GM20431 (cell line): ENCODE results near the gene TNS3.

ENCODE experiments used
- in situ Hi-C: fragments of 300-500 bp; cut with MseI, MboI; formaldehyde crosslinking; loops from one replicate; pipeline ENCODE4 v1.15.0; 2020; ENCODE audit warnings: low sequenced_read_pairs; ENCODE audit not compliant: unreplicated experiment

Gene TNS3

DNA sequence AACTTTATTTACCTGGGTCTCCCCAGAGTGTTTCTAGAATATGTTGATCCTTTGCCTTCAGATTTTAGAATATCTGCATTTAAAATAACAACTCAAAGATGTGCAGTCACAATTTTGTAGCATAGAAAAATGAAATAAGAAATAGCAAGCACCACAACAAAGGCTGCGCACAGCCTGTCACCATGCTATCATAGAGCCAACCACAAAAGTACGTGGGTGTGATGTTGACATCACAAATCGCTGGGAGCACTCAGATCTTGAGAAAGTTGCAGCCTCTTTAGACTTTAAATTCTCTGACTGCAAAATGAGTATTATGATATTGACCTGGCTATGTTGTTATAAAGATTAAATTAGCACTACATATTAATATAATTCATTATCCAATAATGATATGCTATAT lies 177.9 kb downstream of the TNS3 start:
- in situ Hi-C loops, result no loop called here

DNA sequence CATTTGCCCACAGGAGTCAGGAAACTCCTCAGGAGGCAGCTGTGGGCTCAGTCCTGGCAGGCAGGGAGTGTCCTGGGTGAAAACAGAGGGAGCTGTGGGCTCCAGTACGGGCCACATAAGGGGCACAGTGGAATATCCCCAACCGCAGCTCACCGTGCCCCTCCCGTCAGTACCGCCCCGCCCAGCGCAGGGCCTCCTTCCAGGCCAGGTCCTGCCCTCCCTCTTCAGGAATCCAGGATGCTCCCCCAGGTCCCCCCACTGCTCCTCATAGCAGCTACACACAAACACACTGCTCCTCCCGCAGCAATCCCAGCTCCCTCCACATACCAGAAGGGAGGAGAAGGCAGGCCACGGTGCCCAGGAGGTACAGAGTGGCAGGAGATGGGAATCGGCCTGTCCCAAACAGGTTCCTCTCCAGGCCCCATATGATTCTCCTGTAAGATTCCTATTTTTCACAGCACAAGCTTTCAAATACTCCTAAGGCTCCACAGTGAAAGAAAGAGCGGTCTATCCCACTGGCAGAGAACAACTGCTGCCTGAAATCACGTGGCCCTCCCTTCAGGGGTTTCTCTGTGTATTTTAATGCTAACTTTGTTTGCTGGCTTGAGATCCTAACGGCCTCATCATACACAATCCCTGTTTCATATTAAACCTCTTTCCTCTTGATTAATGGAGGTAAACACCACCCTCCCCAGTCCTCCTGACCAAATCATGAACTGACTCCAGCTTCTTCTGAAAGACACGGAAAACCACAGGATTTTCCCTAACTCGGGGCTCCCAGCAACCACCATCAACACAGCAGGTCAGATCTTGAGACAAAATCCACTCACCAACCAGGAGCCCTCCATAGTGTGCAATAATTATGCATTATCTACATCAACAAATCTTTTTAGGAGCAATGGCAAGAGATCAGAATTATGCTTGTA lies 178.7 kb downstream of the TNS3 start:
- in situ Hi-C loops, result no loop called here

GRCh38 chr7:47401611-47402570 lies 180.0 kb downstream of the TNS3 start:
- in situ Hi-C loops, result no loop called here

GRCh38 chr7:47400741-47401206 lies 181.1 kb downstream of the TNS3 start:
- in situ Hi-C loops, result no loop called here

GRCh38 chr7:47400001-47400400 lies 181.9 kb downstream of the TNS3 start:
- in situ Hi-C loops, result no loop called here

DNA sequence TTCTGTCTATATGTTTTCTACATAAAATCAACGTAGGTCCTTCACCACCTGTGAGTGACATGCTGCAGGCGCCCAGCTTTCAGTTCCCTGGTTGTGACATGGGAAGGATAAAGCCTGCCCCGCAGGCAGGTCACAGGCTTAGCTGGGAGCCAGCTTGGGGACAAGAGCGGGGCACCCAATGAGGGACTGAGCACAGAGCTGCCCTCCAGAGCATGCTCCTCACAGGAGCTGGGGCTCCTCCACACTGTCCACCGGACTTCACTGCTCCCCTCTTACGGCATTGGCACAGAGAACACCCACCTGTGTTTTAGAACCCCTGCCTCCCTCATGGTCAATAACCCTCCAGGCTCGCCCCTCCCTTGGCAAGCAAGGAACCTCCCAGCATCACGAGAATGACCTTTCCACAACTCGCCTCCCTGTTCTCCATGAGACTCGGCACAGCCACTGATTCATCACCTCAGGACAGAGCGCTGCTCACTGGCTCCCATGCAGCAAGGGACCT lies 187.1 kb downstream of the TNS3 start:
- in situ Hi-C loops, result no loop called here

DNA sequence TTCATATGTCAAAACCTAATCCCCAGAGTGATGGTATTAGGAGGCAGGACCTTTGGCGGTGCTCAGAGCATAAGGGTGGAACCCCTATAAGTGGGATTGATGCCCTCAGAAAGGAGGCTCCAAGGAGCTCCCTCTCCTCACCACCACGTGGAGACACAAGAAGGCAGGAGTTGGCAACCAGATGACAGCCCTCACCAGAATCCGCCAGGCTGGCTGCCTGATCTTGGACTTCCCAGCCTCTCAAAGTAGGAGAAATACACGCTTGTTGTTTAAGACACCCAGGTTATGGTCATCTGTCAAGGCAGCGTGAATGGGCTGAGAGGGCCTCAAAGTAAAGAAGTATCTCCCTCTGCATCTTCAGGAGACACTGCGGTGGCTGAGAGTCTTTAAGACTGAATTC lies 187.7 kb downstream of the TNS3 start:
- in situ Hi-C loops, result no loop called here

GRCh38 chr7:47393406-47393805 lies 188.5 kb downstream of the TNS3 start:
- in situ Hi-C loops, result no loop called here

GRCh38 chr7:47392241-47392759 lies 189.6 kb downstream of the TNS3 start:
- in situ Hi-C loops, result no loop called here

- in situ Hi-C loops, result no loop called here
Measured at GRCh38 chr7:47391726-47392125, 190.2 kb downstream of the TNS3 start.

- in situ Hi-C loops, result no loop called here
Measured at GRCh38 chr7:47390914-47391313, 191.0 kb downstream of the TNS3 start.

GRCh38 chr7:47389923-47390630 lies 191.8 kb downstream of the TNS3 start:
- in situ Hi-C loops, result no loop called here

- in situ Hi-C loops, result no loop called here
Measured at GRCh38 chr7:47389171-47389922, 192.6 kb downstream of the TNS3 start.

DNA sequence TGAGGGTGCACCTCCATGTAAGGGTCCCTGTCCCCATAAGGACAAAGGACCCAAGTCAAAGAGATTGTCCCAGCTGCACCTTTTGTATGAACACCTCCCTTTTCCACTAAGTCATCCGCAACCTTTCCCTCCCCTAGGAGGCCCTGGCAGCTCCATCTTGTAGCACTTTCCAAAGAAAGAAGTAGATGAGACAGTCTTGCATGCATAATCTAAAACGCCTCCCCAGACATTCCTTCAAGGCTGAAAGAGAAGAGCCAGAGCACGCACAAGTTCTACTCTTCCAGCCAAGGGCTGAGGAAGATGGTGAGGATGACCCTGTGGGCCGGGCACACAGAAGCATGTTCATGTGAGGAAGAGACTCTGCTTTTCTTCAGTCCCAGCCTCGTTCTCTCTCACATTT lies 194.4 kb downstream of the TNS3 start:
- in situ Hi-C loops, result no loop called here

- in situ Hi-C loops, result no loop called here
Measured at GRCh38 chr7:47386273-47386835, 195.6 kb downstream of the TNS3 start.

DNA sequence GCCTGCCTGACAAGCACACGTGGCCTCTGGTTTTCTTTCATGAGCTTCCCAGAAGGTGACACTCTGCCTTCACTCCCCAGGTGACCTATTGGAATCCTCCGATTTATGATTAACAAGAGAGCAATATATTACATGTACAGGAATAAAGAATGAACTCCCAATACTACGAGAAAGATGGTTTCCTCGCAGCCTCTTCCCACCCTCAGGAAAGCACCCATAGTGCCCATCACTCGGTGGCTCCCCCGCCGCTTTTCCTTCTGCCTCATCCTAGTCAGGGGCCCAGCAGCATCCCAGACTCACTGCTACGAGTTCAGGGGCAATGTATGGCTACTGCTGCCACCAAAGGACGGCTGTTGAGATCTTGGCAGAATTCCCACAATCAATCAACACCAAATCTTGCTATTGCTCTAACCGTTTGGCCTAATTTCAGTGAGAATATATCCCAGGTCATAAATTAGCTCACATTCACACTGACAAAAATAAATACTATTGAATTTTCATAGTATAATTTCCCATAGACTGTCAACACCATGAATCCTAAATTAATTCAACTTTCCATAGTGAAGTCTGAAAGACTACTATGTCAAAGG lies 196.3 kb downstream of the TNS3 start:
- in situ Hi-C loops, result no loop called here

- in situ Hi-C loops, result no loop called here
Measured at GRCh38 chr7:47384755-47385535, 197.0 kb downstream of the TNS3 start.
